Measurements from ENCODE around the gene SEMA6A. TPM values are rescaled to one million over a fixed set of nuclear protein-coding genes. Genes with fewer than 3 reads are reported as not detected.

Gene SEMA6A
- total and polyA plus RNA-seq, 10 of the 15 experiments (the other 5 are each of a cell fraction or from before 2014, with no cell fraction given): 0.16 to 10.2 (median 1.1) TPM

DNA sequence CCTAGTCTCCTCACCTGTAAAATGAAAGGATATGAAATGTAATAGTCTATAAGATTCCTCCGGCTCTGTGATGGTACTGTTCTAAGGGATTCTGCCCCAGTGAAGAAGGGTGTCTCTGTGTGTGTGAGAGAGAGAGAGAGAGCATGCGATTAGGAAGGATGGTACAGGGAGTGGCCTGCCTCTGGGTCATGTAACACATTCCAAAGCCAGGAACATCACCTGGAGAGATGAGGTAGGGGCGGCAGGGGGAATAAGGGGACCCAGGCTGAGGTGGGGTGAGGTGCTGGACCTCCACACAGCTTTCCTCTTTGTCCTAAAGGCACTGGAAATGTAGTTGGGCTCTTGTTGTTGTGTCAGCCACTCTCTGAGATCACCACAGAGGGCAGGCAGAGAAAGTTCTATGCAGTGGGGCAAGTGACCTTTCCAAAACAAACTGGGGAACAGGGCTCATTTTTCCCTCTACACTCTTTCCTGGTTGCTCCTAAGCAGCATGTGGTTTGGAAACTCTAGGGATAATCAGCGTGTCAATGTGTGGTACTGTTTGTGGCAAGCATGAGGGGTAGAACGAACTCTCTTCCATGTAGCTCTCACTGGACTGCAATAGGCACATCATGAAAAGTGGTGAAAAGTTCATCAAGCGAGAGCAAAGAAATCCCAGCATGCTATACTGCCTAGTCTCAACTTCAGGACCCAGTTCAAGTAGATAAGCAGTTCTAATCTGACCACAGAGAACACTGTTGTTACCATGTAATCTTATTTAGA is 65.0 kb downstream of the SEMA6A start:
- in situ Hi-C loops (cut with MboI): no loop called here
- FAIRE-seq: no peak

DNA sequence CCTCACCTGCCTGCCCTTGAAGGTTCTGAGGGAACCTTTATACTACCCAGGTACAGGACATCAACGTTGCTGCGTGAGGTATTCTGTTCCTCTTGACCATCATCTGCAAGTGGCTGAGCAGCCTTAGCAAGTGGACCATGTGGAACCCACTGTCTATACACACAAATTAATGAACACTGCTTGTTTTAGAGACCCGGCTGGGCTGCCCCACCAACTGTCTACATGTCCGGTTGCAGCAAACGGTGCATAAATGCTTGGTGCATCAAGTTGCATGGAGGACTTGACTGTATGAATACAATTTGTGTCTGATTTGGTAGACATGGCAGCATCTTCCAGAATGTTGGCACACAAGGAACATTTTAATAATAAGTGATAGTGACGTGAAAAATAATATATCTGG is 65.8 kb downstream of the SEMA6A start:
- BruUV-seq (replicated peaks): no TSS peak

More for the DNA sequence above, 65.0 kb downstream of the SEMA6A start:
- no peak overlapping the region for H3K27ac ChIP-seq (ENCODE audit: control insufficient read depth, insufficient read depth)
- POLR2A ChIA-PET: no interaction called here
- no peaks in the 10 kb centered on the region for H4K20me1 ChIP-seq (ENCODE audit: control insufficient read depth, insufficient read depth)
- no peaks in the 10 kb centered on the region for H3K4me1 ChIP-seq (ENCODE audit: control insufficient read depth, insufficient read depth, low read length)
- no TSS peak for BruUV-seq (replicated peaks)
- H3K4me3 ChIP-seq: no peak overlapping the region
- no peaks in the 10 kb centered on the region for H3K79me2 ChIP-seq (ENCODE audit: control insufficient read depth, insufficient read depth, low read length)
- no peak overlapping the region for H3K9ac ChIP-seq (ENCODE audit: control insufficient read depth, insufficient read depth, low read length)
- RAD21 ChIA-PET (ENCODE audit: unreplicated experiment): no interaction called here
- H2AFZ ChIP-seq (ENCODE audit: control insufficient read depth, low read depth, low read length): no peak overlapping the region
- no peaks in the 10 kb centered on the region for H3K36me3 ChIP-seq (ENCODE audit: control insufficient read depth in 2 of 2, insufficient read depth in 2 of 2, low read length in 1 of 2)
- SMC1A ChIA-PET (ENCODE audit: uncharacterized antibody, unreplicated experiment): interaction anchor here (0.9 kb wide), 1 partner anchor 18 kb away, joined by 3 read pairs; no protein-coding TSS in a partner anchor
- ATAC-seq (no peak), DNase-seq (ENCODE audit: low read depth, low spot score) (no peak)
- 59% methylated on average over 5 of the region's 6 CpGs for WGBS (ENCODE audit: insufficient coverage, insufficient replicate concordance, low lambda C conversion rate, missing lambda C conversion rate)
- CTCF ChIA-PET: interaction anchor here (1.1 kb wide), 1 partner anchor 11 kb away, joined by 3 read pairs; no protein-coding TSS in a partner anchor
- H3K4me2 ChIP-seq (ENCODE audit: control insufficient read depth, insufficient read depth): no peak overlapping the region
- no peaks in the 10 kb centered on the region for H3K9me3 ChIP-seq (replicated peaks; ENCODE audit: control insufficient read depth, insufficient read depth, low read length)
- intact Hi-C loops (cut with micrococcal nuclease; ENCODE audit: unreplicated experiment): no loop called here
- H3K27me3 ChIP-seq (replicated peaks in 1 of 2; ENCODE audit: control insufficient read depth in 2 of 2, insufficient read depth in 2 of 2, low read length in 1 of 2): no peaks in the 10 kb centered on the region
- TF ChIP-seq POLR2AphosphoS2 (IDR thresholded peaks at IDR 0.05; ENCODE audit: low read depth, low read length) (no peak), ZNF207 (IDR thresholded peaks at IDR 0.05; ENCODE audit: borderline replicate concordance) (no peak), HDAC2 (IDR thresholded peaks at IDR 0.05) (no peak), FOXM1 (IDR thresholded peaks at IDR 0.05; ENCODE audit: low read depth, low read length) (no peak), CREB1 (IDR thresholded peaks at IDR 0.05; ENCODE audit: low read depth) (no peak), ZNF217 (IDR thresholded peaks at IDR 0.05) (no peak)
- TF ChIP-seq, protein P1, sequence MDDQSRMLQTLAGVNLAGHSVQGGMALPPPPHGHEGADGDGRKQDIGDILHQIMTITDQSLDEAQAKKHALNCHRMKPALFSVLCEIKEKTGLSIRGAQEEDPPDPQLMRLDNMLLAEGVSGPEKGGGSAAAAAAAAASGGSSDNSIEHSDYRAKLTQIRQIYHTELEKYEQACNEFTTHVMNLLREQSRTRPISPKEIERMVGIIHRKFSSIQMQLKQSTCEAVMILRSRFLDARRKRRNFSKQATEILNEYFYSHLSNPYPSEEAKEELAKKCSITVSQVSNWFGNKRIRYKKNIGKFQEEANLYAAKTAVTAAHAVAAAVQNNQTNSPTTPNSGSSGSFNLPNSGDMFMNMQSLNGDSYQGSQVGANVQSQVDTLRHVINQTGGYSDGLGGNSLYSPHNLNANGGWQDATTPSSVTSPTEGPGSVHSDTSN (IDR thresholded peaks at IDR 0.05; ENCODE audit: insufficient replicate concordance, low read depth, low read length): no peak

More for the DNA sequence above, 65.8 kb downstream of the SEMA6A start:
- WGBS (ENCODE audit: insufficient coverage, insufficient replicate concordance, low lambda C conversion rate, missing lambda C conversion rate): 39% methylated on average over 6 of the region's 6 CpGs
- no peak for ATAC-seq
- Histone ChIP-seq H3K27me3 (replicated peaks in 1 of 2; ENCODE audit: control insufficient read depth in 2 of 2, insufficient read depth in 2 of 2, low read length in 1 of 2) (no peaks in the 10 kb centered on the region), H3K36me3 (ENCODE audit: control insufficient read depth in 2 of 2, insufficient read depth in 2 of 2, low read length in 1 of 2) (no peaks in the 10 kb centered on the region), H4K20me1 (ENCODE audit: control insufficient read depth, insufficient read depth) (no peaks in the 10 kb centered on the region), H3K4me2 (ENCODE audit: control insufficient read depth, insufficient read depth) (no peak overlapping the region), H3K9me3 (replicated peaks; ENCODE audit: control insufficient read depth, insufficient read depth, low read length) (no peaks in the 10 kb centered on the region), H3K9ac (ENCODE audit: control insufficient read depth, insufficient read depth, low read length) (no peak overlapping the region), H3K79me2 (ENCODE audit: control insufficient read depth, insufficient read depth, low read length) (no peaks in the 10 kb centered on the region), H3K4me1 (ENCODE audit: control insufficient read depth, insufficient read depth, low read length) (no peaks in the 10 kb centered on the region), H3K27ac (ENCODE audit: control insufficient read depth, insufficient read depth) (no peak overlapping the region), H3K4me3 (no peak overlapping the region), H2AFZ (ENCODE audit: control insufficient read depth, low read depth, low read length) (no peak overlapping the region)
- in situ Hi-C loops (cut with MboI): no loop called here
- CTCF ChIA-PET: interaction anchor here (1.1 kb wide), 1 partner anchor 11 kb away, joined by 3 read pairs; no protein-coding TSS in a partner anchor
- intact Hi-C loops (cut with micrococcal nuclease; ENCODE audit: unreplicated experiment): no loop called here
- RAD21 ChIA-PET (ENCODE audit: unreplicated experiment): no interaction called here
- POLR2A ChIA-PET: no interaction called here
- FAIRE-seq: no peak
- TF ChIP-seq EZH2 (IDR thresholded peaks at IDR 0.05; ENCODE audit: borderline replicate concordance, control insufficient read depth, low read depth, low read length): no peak
- no peak for TF ChIP-seq PML (IDR thresholded peaks at IDR 0.05; ENCODE audit: low read length)
- TF ChIP-seq, protein P2, sequence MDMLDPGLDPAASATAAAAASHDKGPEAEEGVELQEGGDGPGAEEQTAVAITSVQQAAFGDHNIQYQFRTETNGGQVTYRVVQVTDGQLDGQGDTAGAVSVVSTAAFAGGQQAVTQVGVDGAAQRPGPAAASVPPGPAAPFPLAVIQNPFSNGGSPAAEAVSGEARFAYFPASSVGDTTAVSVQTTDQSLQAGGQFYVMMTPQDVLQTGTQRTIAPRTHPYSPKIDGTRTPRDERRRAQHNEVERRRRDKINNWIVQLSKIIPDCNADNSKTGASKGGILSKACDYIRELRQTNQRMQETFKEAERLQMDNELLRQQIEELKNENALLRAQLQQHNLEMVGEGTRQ (IDR thresholded peaks at IDR 0.05; ENCODE audit: borderline replicate concordance, low read depth, low read length): no peak
- TF ChIP-seq ZNF24 (IDR thresholded peaks at IDR 0.05): no peak
- TF ChIP-seq RFX5 (IDR thresholded peaks at IDR 0.05; ENCODE audit: low read depth, low read length): no peak
- no peak for TF ChIP-seq NR2C2 (IDR thresholded peaks at IDR 0.05; ENCODE audit: borderline replicate concordance, control insufficient read depth, insufficient read length, low read depth)
- TF ChIP-seq ASH2L (IDR thresholded peaks at IDR 0.05; ENCODE audit: borderline replicate concordance, low read depth): no peak
- no peak for TF ChIP-seq EP300 (IDR thresholded peaks at IDR 0.05; ENCODE audit: borderline replicate concordance in 1 of 2, control insufficient read depth in 1 of 2, low read depth in 2 of 2, low read length in 2 of 2)
- no peak for TF ChIP-seq NRF1 (conservative IDR thresholded peaks at IDR 0.05; ENCODE audit: low read depth, low read length)
- no peak for TF ChIP-seq WRNIP1 (IDR thresholded peaks at IDR 0.05; ENCODE audit: borderline replicate concordance, low read depth, low read length)
- TF ChIP-seq SREBF2 (IDR thresholded peaks at IDR 0.05; ENCODE audit: low read length): no peak
- TF ChIP-seq KAT2A (conservative IDR thresholded peaks at IDR 0.05; ENCODE audit: control insufficient read depth, low read depth, low read length): no peak
- SMC1A ChIA-PET (ENCODE audit: uncharacterized antibody, unreplicated experiment): interaction anchor here (0.9 kb wide), 1 partner anchor 17 kb away, joined by 3 read pairs; no protein-coding TSS in a partner anchor
- DNase-seq (ENCODE audit: low read depth, low spot score): no peak
